GM21423 (cell line): Measurements from ENCODE around the gene UQCRQ.
A peak's percentile ranks its signal among the peaks of the same experiment; 100 is the strongest.
"Not testable (repeated sequence)": the region's sequence is repeated elsewhere in the genome, so short reads cannot be mapped to it uniquely, and the experiment has no call there.

ENCODE experiments used
- ATAC-seq: cut with Tn5 transposase; IDR thresholded peaks from one replicate; pipeline ENCODE4 v1.9.1; 2021; ENCODE audit warnings: mild to moderate bottlenecking, moderate library complexity; ENCODE audit not compliant: unreplicated experiment

Gene UQCRQ

GRCh38 chr5:132831095-132831860 is 35.2 kb upstream of the UQCRQ start:
- ATAC-seq: no peak

DNA sequence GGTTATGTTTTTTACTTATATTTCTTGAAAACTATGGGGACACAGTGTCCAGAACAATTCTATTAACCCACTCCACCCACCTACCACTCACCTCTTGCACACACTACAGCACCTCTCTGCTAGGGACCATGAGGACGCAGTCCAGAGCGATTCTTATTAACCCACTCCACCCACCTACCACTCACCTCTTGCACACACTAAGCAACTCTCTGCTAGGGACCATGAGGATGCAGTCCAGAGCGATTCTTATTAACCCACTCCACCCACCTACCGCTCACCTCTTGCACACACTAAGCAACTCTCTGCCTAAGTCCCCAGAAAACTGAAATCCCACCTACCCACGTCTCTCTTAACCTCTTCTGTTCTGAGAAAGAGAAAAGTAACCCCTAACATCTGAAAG is 33.8 kb upstream of the UQCRQ start:
- no peak for ATAC-seq

DNA sequence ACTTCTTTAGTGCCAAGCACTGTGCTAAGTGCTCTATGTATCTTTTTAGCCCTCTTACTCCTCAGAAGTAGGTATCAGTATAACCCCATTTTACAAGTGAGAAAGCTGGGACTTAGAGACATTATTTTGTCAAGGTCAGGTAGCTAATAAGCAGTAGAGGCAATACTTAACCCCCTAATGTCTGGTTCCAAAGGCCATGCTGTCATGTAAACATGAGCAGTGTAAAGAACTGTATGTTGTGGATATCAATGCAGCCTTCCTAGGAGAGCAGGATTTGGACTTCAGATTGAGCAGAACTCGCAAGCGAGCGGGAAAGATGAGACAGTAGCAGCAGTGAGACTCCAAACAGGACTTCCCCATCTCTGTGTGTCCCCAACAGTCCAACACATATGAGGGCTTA is 32.4 kb upstream of the UQCRQ start:
- ATAC-seq: no peak

DNA sequence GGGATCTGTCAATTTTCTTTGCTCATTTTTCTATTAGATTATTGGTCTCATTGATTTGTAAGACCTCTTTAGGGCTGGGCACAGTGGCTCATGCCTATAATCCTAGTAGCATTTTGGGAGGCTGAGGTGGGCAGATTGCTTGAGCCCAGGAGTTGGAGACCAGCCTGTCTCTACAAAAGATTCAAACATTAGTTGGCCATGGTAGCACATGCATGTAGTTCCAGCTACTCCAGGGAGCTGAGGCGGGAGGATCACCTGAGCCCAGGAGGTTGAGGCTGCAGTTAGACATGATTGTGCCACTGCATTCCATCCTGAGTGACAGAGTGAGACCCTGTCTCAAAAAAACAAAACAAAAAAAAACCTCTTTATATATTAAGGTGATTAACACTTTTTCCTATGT is 29.6 kb upstream of the UQCRQ start:
- no peak for ATAC-seq

GRCh38 chr5:132837868-132838267 is 28.6 kb upstream of the UQCRQ start:
- no peak for ATAC-seq

DNA sequence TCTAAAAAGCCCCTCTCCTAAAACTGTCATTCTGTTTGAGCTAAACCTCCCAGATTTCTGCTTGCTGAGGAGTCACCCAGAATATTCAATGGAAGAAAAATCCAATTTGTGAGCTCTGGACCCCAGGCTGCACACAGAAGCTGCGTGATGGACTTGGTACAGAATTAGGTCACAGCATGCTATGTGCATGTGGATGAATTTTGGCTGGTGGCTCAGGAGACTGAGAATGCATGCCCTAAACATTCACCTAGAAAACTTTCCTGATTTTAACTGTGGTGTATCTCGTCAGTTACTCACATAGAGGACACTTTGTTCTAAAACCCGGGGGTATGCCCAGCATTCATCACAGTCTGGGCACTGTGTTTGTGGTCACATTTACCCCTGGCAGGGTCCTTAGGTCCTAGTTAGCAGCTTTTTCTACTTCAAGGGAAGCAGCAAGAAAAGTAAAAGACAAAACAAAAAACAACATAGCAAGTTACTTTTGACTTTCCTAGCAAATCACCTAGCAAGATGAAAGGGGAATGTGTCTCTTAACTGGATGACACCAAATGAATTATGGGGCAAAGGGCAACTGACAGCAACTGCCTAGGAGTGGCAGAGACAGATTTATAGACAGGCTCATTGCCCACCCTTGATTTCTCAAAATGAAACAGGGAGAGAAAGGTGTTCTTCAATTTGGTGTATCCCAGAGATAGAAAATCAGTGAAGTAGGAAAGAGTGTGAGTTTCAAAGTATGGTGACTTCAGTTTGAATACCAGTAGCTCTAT is 27.7 kb upstream of the UQCRQ start:
- ATAC-seq: no peak

DNA sequence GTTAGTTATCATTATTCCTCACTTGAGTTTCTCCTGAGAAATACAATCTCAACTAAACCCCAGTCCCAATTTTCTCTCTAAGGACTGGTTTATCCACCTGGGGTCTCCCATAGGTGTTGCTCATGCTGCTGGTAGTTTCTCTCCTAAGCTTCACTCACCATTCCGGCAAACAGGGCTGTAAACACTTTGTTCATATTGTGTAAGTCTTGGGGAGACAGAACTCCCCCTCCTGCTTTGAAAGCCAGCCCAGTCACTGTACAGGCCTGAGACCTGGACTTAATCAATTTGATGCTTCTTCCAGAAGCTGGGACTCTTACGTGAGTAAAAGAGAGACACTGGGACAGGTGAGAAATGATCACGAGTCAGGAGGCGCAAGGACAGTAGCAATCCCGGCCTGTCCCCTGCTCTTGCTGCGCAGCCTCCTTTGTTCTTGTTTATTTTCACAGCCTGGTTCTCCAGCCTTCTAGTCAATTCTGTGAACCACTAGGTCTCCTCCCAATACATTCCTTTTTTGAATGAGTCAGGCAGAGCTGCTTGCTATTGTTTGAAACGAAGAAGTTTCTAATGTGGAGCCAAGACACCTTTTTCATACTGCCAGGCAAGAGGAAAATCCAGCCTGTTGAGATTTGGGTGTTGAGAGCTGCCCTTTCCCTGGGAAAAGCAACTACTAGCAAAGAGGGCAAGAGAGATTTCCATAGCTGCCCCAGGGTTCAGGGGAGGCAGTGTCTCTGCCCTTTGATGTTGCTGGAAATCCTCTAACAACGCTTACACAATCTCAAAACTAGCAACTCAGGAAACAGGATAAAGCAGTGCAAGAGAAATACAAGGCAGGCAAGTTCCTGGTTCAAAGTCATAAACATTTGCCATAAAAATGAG is 26.8 kb upstream of the UQCRQ start:
- no peak for ATAC-seq

DNA sequence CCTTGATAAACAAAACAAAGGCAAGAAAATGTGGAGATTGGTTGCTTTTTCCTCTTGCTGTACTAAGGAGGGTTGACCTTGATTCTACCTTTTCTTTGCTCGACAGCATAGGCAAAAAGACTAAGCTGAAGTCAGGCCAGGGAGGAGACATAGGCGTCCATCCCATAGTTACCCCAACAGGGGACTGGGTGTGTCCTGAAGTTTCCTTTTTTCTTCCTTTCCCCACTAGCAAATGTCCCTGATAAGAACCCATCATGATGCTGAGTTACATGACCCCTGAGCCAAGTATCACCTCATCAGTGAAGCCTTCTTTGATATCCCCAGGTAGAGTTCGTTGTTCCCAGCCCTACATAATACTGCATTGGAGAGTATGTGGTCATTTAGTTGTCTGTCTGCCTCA is 26.1 kb upstream of the UQCRQ start:
- ATAC-seq: no peak

- no peak for ATAC-seq
These were observed 25.5 kb upstream of the UQCRQ start for GRCh38 chr5:132840896-132841295.

GRCh38 chr5:132841305-132841704 is 25.1 kb upstream of the UQCRQ start:
- no peak for ATAC-seq

DNA sequence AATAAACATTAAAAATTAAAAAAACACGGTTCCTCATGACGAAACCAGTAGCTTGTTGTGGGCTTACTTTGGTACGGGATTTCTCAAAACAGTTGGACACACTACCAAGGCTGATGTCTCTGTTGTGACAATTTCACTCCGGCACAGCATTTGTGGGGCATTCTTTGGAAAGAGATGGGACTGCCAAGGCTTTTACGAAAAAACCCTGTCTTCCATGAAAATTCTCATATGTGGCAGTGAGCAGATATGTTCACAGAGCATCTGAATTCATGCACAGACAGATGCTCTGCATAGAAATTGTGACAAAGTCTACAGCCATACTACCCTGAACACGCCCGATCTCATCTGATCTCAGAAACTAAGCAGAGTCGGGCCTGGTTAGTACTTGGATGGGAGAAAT is 18.2 kb upstream of the UQCRQ start:
- ATAC-seq: no peak

GRCh38 chr5:132849347-132849746 is 17.1 kb upstream of the UQCRQ start:
- no peak for ATAC-seq

DNA sequence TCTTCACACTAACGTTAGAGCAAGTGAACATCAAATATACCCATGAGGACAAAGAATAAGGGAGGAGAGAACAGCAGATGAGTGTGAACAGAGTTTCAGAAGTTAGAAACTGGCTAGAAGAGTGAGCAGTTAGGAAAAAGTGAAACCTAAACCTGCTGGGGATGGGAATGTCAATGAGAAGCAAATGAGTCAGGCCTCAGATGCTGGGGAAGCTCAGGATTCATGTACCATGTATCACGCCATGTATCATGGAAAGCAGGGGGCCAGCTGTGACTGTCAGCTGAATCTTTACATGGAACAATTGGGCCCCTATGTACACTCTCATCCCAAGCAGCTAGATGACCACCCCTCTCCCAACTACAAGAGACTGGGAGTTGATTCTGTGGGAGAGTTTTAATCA is 16.4 kb upstream of the UQCRQ start:
- no peak for ATAC-seq

GRCh38 chr5:132853323-132853722 is 13.1 kb upstream of the UQCRQ start:
- no peak for ATAC-seq

DNA sequence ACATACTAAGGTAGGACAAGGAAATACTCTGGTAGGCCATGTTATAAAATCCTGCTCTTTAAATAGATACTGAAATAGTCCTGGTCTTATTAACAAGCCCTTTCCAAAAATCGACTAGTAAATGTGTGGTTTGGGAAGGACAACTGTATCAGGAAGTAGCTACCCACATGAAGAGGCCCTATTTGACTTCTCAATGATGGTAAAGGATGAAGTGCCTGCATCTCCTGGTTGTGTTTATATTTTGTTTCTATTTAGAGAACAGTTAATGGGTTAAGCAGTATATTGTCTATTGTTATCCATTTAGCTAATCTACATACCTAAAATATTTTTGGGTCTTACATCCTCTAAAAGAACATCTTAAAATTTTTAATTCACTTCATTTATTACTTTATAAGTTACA is 12.7 kb upstream of the UQCRQ start:
- ATAC-seq: no peak

DNA sequence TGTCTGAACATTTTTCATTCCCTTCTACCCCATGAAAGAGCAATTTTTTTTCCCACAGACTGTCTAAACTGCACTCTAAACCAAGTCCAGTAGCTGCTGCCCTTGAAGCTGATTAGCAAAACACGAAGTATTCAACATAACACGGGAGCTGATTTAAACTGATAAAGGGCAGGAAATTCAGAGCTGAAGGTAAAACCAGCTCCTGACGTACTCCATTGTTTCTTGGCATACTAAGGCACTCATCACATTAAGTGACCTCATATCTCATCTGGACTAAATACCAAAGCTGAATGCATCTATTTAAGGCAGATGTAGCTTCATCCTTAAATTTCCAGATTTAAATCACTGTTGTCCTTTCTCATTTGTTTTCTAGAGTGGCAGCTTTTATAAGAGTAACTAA is 12.1 kb upstream of the UQCRQ start:
- ATAC-seq: no peak

GRCh38 chr5:132854992-132855391 is 11.4 kb upstream of the UQCRQ start:
- not testable (repeated sequence) for ATAC-seq

GRCh38 chr5:132856011-132856410 is 10.4 kb upstream of the UQCRQ start:
- no peak for ATAC-seq

DNA sequence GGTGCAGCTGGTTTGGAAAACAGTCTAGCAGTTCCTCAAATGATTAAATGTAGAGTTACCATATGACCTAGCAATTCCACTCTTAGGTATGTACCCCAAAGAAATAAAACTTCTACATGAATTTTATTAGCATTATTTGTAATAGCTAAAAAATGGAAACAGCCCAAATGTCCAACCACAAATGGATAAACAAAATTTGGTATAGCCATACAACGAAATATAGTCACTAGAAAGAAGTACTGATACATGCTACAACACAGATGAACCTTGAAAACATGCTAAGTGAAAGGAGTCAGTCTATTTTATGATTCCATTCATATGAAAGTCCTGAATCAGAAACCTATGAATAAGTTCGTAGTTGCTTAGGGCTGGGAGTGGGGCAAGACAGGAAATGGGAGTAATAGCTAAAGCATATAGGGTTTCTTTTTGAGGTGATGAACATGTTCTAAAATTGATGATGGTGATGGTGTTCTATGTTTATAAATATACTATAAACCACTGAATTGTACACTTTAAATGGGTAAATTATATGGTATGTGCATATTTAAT is 6.5 kb upstream of the UQCRQ start:
- no peak for ATAC-seq

- ATAC-seq: no peak
These were observed 5.7 kb upstream of the UQCRQ start for GRCh38 chr5:132860742-132861141.

- ATAC-seq: peak; percentile 13
These were observed 637 bp upstream of the UQCRQ start for GRCh38 chr5:132865668-132866341.
